Heart left ventricle (tissue), 13 donors: Measurements from ENCODE around the gene C1orf159.

Experiments
- CTCF ChIP-seq, 12 donors: fragments of 200-600 bp; sonication (generic) in 4 of 12; IDR thresholded peaks; one replicate each; pipeline versions ENCODE4 v1.5.0 to v1.8.0; 2018 to 2022; ENCODE audit warnings: antibody characterized with exemption in 12 of 12, mild to moderate bottlenecking in 5 of 12
- POLR2A ChIP-seq, 2 donors: fragments of 450-650 bp; IDR thresholded peaks; one replicate each; pipeline ENCODE4 v1.6.1; 2017; ENCODE audit warnings: antibody characterized with exemption in 2 of 2, mild to moderate bottlenecking in 2 of 2, moderate library complexity in 2 of 2
- donor health status: ischemic (EF 13 %, LVEDD 7.1; RV severe dilation, severe dysfunction).
- donor health status: DM: no; HTN: yes; CAD: no.
- donor health status: DM: no; HTN: no; CAD: no.
- donor health status: ischemic (EF 25% LVEDD 6.9; RV normal size, moderate dysfunction).
- donor health status: ischemic (EF 25% LVEDD 5.7; RV mildly dilated, moderate dysfunction).
- donor health status: ischemic (EF 35%, LVEDD 5.7; RV mildly dilated, moderate dysfunction).
- donor health status: nonischemic (EF 11% LVEDD 7.7; RV severe dilation, severe dysfunction).
- donor health status: DM: yes; HTN: yes; CAD: no.
- donor health status: PGD.
- donor health status: ischemic (EF 29% LVEDD 5.4; RV normal size, mild dysfunction).
- donor health status: nonischemic (EF 23%, LVEDD 6.1; RV moderate dilation, normal function).

GRCh38 chr1:1052003-1052840, 63.7 kb downstream of the C1orf159 start:
- TF ChIP-seq CTCF (IDR thresholded peaks at IDR 0.05) (no peak), POLR2A (IDR thresholded peaks at IDR 0.05) (no peak)
